NCI-H1436 (cell line): ENCODE data around the gene TBC1D1.

Experiments used
- DNase-seq: peaks from one replicate; lab custom pipeline; 2025; lab: John Stamatoyannopoulos, UW

TBC1D1 gene

GRCh38 chr4:37890801-37891259 lies at the start of gene TBC1D1:
Gene TBC1D1 (plus strand): TSS chr4:37891084. CDS start chr4:37902096, 11,012 bp downstream.
- DNase-seq, result peak; percentile 30

GRCh38 chr4:37844204-37844603 lies 46.7 kb upstream of the TBC1D1 start:
- DNase-seq, result no peak

GRCh38 chr4:37845201-37845600 lies 45.7 kb upstream of the TBC1D1 start:
- no peak for DNase-seq

GRCh38 chr4:37847311-37847884 lies 43.5 kb upstream of the TBC1D1 start:
- no peak for DNase-seq

GRCh38 chr4:37852376-37852775 lies 38.5 kb upstream of the TBC1D1 start:
- no peak for DNase-seq

- no peak for DNase-seq
Measured at GRCh38 chr4:37858112-37858511, 32.8 kb upstream of the TBC1D1 start.

- no peak for DNase-seq
Measured at GRCh38 chr4:37858872-37859271, 32.0 kb upstream of the TBC1D1 start.

- no peak for DNase-seq
Measured at GRCh38 chr4:37860266-37860665, 30.6 kb upstream of the TBC1D1 start.

- DNase-seq, result no peak
Measured at GRCh38 chr4:37862961-37863360, 27.9 kb upstream of the TBC1D1 start.

GRCh38 chr4:37864786-37865185 lies 26.1 kb upstream of the TBC1D1 start:
- no peak for DNase-seq

- DNase-seq, result no peak
Measured at GRCh38 chr4:37865450-37865849, 25.4 kb upstream of the TBC1D1 start.

- DNase-seq, result no peak
Measured at GRCh38 chr4:37867102-37867501, 23.8 kb upstream of the TBC1D1 start.

- DNase-seq, result no peak
Measured at GRCh38 chr4:37868238-37868637, 22.6 kb upstream of the TBC1D1 start.

GRCh38 chr4:37872310-37872988 lies 18.4 kb upstream of the TBC1D1 start:
- no peak for DNase-seq

- no peak for DNase-seq
Measured at GRCh38 chr4:37873386-37873785, 17.5 kb upstream of the TBC1D1 start.

- DNase-seq, result no peak
Measured at GRCh38 chr4:37876156-37876555, 14.7 kb upstream of the TBC1D1 start.

GRCh38 chr4:37879365-37879764 lies 11.5 kb upstream of the TBC1D1 start:
- DNase-seq, result no peak

- DNase-seq, result no peak
Measured at GRCh38 chr4:37881811-37882210, 9.1 kb upstream of the TBC1D1 start.

- no peak for DNase-seq
Measured at GRCh38 chr4:37882665-37883296, 8.1 kb upstream of the TBC1D1 start.

GRCh38 chr4:37884855-37885487 lies 5.9 kb upstream of the TBC1D1 start:
- no peak for DNase-seq

GRCh38 chr4:37885496-37885895 lies 5.4 kb upstream of the TBC1D1 start:
- no peak for DNase-seq

- peak; percentile 53 for DNase-seq
Measured at GRCh38 chr4:37889849-37890800, 759 bp upstream of the TBC1D1 start.
